DOHH2 (cell line): ENCODE results near the gene JUN.

ENCODE experiments used
- H3F3A ChIP-seq: fragments of 200-600 bp; sonication (generic), shearing (Covaris generic); 2 replicates; pipeline ENCODE4 v1.6.0; 2016; ENCODE audit warnings: antibody characterized with exemption, mild to moderate bottlenecking; ENCODE audit not compliant: control insufficient read depth, insufficient read depth
- H3K27ac ChIP-seq: fragments of 200-600 bp; sonication (generic); 2 replicates; pipeline ENCODE4 v1.5.1; 2014; ENCODE audit warnings: low read depth, mild to moderate bottlenecking, low read length, moderate library complexity
- H3K27me3 ChIP-seq: fragments of 200-600 bp; sonication (generic); 2 replicates; pipeline ENCODE4 v1.6.1; 2014; ENCODE audit warnings: mild to moderate bottlenecking, low read length, mixed read lengths; ENCODE audit not compliant: control insufficient read depth
- H3K36me3 ChIP-seq: fragments of 200-600 bp; sonication (generic); 2 replicates; pipeline ENCODE4 v1.6.1; 2014; ENCODE audit warnings: mild to moderate bottlenecking, low read length, moderate library complexity, mixed read lengths; ENCODE audit not compliant: control insufficient read depth
- H3K4me1 ChIP-seq: fragments of 200-600 bp; sonication (generic); 2 replicates; pipeline ENCODE4 v1.6.1; 2014; ENCODE audit warnings: mild to moderate bottlenecking, low read length, mixed read lengths; ENCODE audit not compliant: control insufficient read depth
- H3K4me2 ChIP-seq: fragments of 200-600 bp; sonication (generic); 2 replicates; pipeline ENCODE4 v1.6.0; 2014; ENCODE audit warnings: mild to moderate bottlenecking, low read length, moderate library complexity
- H3K4me3 ChIP-seq: fragments of 200-600 bp; sonication (generic); 2 replicates; pipeline ENCODE4 v1.5.1; 2014; ENCODE audit warnings: mild to moderate bottlenecking, low read length, mixed read lengths
- H3K79me2 ChIP-seq: fragments of 200-600 bp; sonication (generic); 2 replicates; pipeline ENCODE4 v1.6.1; 2014; ENCODE audit warnings: mild to moderate bottlenecking, low read length, mixed read lengths; ENCODE audit not compliant: control insufficient read depth
- H3K9me2 ChIP-seq: fragments of 200-600 bp; sonication (generic); replicated peaks from 2 replicates; pipeline ENCODE4 v1.6.1; 2014; ENCODE audit warnings: mild to moderate bottlenecking, low read length, mixed read lengths; ENCODE audit not compliant: control insufficient read depth
- H3K9me3 ChIP-seq: fragments of 200-600 bp; sonication (generic); 2 replicates; pipeline ENCODE4 v1.6.1; 2014; ENCODE audit warnings: antibody characterized with exemption, low read length, mixed read lengths; ENCODE audit not compliant: control insufficient read depth, insufficient read depth
- H4K20me1 ChIP-seq: fragments of 200-600 bp; sonication (generic); 2 replicates; pipeline ENCODE4 v1.6.0; 2014; ENCODE audit warnings: low read depth, mild to moderate bottlenecking, antibody characterized with exemption, low read length, moderate library complexity; ENCODE audit not compliant: control insufficient read depth, insufficient read depth
- EZH2phosphoT487 ChIP-seq: fragments of 200-600 bp; sonication (generic); IDR thresholded peaks from 2 replicates; pipeline ENCODE4 v1.6.1; 2017; ENCODE audit warnings: borderline replicate concordance, mild to moderate bottlenecking, antibody characterized with exemption, low read length, moderate library complexity, mixed read lengths
- TF ChIP-seq, protein P1 (sequence below): fragments of 200-600 bp; sonication (generic); IDR thresholded peaks from one replicate; pipeline ENCODE4 v1.5.1; 2014; ENCODE audit warnings: antibody characterized with exemption, mild to moderate bottlenecking, low read depth, low read length; ENCODE audit not compliant: poor library complexity, severe bottlenecking

Gene JUN

DNA sequence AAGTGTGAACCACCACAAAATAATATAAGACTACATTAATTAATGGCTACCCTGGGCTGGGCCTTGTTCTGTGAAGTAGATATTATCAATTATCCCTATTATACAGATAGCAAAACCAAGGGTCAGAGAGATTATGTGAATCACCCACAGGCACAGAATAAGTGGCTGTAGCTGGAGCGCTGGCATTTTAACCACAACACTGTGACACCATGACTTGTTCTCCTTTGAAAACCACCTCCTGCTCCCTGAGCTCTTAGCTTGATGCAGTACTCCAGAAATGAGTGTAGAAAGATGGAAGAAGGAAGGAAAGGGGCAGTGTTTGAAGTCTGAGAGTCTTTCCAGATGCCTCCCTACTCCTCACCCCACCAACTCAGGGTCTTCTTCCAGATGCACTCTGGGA, 29.5 kb upstream of the JUN start:
- Histone ChIP-seq H3K4me3 (no peak overlapping the region), H4K20me1 (no peaks in the 10 kb centered on the region), H3K4me2 (no peak overlapping the region), H3F3A (peaks cover 10% of the 10 kb centered on the region), H3K9me3 (no peaks in the 10 kb centered on the region), H3K27ac (no peak overlapping the region), H3K36me3 (no peaks in the 10 kb centered on the region), H3K79me2 (no peaks in the 10 kb centered on the region; the same call in 1 of the 2 replicates), H3K4me1 (peaks cover 21% of the 10 kb centered on the region), H3K9me2 (no peaks in the 10 kb centered on the region), H3K27me3 (no peaks in the 10 kb centered on the region)
- TF ChIP-seq, protein P1, sequence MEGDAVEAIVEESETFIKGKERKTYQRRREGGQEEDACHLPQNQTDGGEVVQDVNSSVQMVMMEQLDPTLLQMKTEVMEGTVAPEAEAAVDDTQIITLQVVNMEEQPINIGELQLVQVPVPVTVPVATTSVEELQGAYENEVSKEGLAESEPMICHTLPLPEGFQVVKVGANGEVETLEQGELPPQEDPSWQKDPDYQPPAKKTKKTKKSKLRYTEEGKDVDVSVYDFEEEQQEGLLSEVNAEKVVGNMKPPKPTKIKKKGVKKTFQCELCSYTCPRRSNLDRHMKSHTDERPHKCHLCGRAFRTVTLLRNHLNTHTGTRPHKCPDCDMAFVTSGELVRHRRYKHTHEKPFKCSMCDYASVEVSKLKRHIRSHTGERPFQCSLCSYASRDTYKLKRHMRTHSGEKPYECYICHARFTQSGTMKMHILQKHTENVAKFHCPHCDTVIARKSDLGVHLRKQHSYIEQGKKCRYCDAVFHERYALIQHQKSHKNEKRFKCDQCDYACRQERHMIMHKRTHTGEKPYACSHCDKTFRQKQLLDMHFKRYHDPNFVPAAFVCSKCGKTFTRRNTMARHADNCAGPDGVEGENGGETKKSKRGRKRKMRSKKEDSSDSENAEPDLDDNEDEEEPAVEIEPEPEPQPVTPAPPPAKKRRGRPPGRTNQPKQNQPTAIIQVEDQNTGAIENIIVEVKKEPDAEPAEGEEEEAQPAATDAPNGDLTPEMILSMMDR: no peak
- no peak for TF ChIP-seq EZH2phosphoT487

- H3F3A ChIP-seq: peaks cover 10% of the 10 kb centered on the region
Observed at GRCh38 chr1:58812926-58813325, 29.1 kb upstream of the JUN start.

GRCh38 chr1:58812468-58812867, 28.6 kb upstream of the JUN start:
- Histone ChIP-seq H3K27me3 (no peaks in the 10 kb centered on the region), H3K9me3 (no peaks in the 10 kb centered on the region), H3K4me1 (peaks cover 21% of the 10 kb centered on the region), H3K27ac (no peak overlapping the region), H3K4me2 (no peak overlapping the region), H4K20me1 (no peaks in the 10 kb centered on the region), H3K36me3 (no peaks in the 10 kb centered on the region), H3K4me3 (no peak overlapping the region), H3F3A (peaks cover 10% of the 10 kb centered on the region), H3K79me2 (no peaks in the 10 kb centered on the region; the same call in 1 of the 2 replicates), H3K9me2 (no peaks in the 10 kb centered on the region)
- TF ChIP-seq EZH2phosphoT487: no peak
- TF ChIP-seq, protein P1: no peak

More at GRCh38 chr1:58812926-58813325, 29.1 kb upstream of the JUN start:
- TF ChIP-seq, protein P1: no peak
- no peak for TF ChIP-seq EZH2phosphoT487
- no peaks in the 10 kb centered on the region for H3K27me3 ChIP-seq
- H3K4me1 ChIP-seq: peaks cover 21% of the 10 kb centered on the region
- no peaks in the 10 kb centered on the region for H3K9me3 ChIP-seq
- no peaks in the 10 kb centered on the region for H4K20me1 ChIP-seq
- no peak overlapping the region for H3K4me2 ChIP-seq
- no peak overlapping the region for H3K4me3 ChIP-seq
- no peaks in the 10 kb centered on the region; the same call in 1 of the 2 replicates for H3K79me2 ChIP-seq
- no peaks in the 10 kb centered on the region for H3K36me3 ChIP-seq
- no peak overlapping the region for H3K27ac ChIP-seq
- H3K9me2 ChIP-seq: no peaks in the 10 kb centered on the region

GRCh38 chr1:58811303-58811702, 27.5 kb upstream of the JUN start:
- H3K9me2 ChIP-seq: no peaks in the 10 kb centered on the region
- no peaks in the 10 kb centered on the region for H3K9me3 ChIP-seq
- H3K4me2 ChIP-seq: no peak overlapping the region
- no peaks in the 10 kb centered on the region for H3K27me3 ChIP-seq
- no peak overlapping the region for H3K27ac ChIP-seq
- no peaks in the 10 kb centered on the region for H3K36me3 ChIP-seq
- no peak overlapping the region for H3K4me3 ChIP-seq
- no peaks in the 10 kb centered on the region; the same call in 1 of the 2 replicates for H3K79me2 ChIP-seq
- H4K20me1 ChIP-seq: no peaks in the 10 kb centered on the region
- peaks cover 2% of the 10 kb centered on the region; the same call in 1 of the 2 replicates for H3F3A ChIP-seq
- no peak for TF ChIP-seq EZH2phosphoT487
- TF ChIP-seq, protein P1: no peak
- peaks cover 15% of the 10 kb centered on the region for H3K4me1 ChIP-seq
